Heart left ventricle (tissue), 13 donors: Measurements from ENCODE around the gene LRRC14B.
"Not testable (repeated sequence)": the region's sequence is repeated elsewhere in the genome, so short reads cannot be mapped to it uniquely, and the experiment has no call there.

Experiments
- CTCF ChIP-seq, 12 donors: fragments of 200-600 bp; sonication (generic) in 4 of 12; IDR thresholded peaks; one replicate each; pipeline versions ENCODE4 v1.5.0 to v1.8.0; 2018 to 2022; ENCODE audit warnings: antibody characterized with exemption in 12 of 12, mild to moderate bottlenecking in 5 of 12
- POLR2A ChIP-seq, 2 donors: fragments of 450-650 bp; IDR thresholded peaks; one replicate each; pipeline ENCODE4 v1.6.1; 2017; ENCODE audit warnings: antibody characterized with exemption in 2 of 2, mild to moderate bottlenecking in 2 of 2, moderate library complexity in 2 of 2
- donor health status: ischemic (EF 13 %, LVEDD 7.1; RV severe dilation, severe dysfunction).
- donor health status: DM: no; HTN: yes; CAD: no.
- donor health status: DM: no; HTN: no; CAD: no.
- donor health status: ischemic (EF 25% LVEDD 6.9; RV normal size, moderate dysfunction).
- donor health status: ischemic (EF 25% LVEDD 5.7; RV mildly dilated, moderate dysfunction).
- donor health status: ischemic (EF 35%, LVEDD 5.7; RV mildly dilated, moderate dysfunction).
- donor health status: nonischemic (EF 11% LVEDD 7.7; RV severe dilation, severe dysfunction).
- donor health status: DM: yes; HTN: yes; CAD: no.
- donor health status: PGD.
- donor health status: ischemic (EF 29% LVEDD 5.4; RV normal size, mild dysfunction).
- donor health status: nonischemic (EF 23%, LVEDD 6.1; RV moderate dilation, normal function).

GRCh38 chr5:233426-233825 is 42.1 kb downstream of the LRRC14B start:
- not testable (repeated sequence) for TF ChIP-seq POLR2A, CTCF (IDR thresholded peaks at IDR 0.05)
